NCI-H748 treated with DMSO at 0.1 percent for 48 hours (cell line): ENCODE measurements around the gene DLGAP1.
"Not testable (repeated sequence)": the region's sequence is repeated elsewhere in the genome, so short reads cannot be mapped to it uniquely, and the experiment has no call there.

ENCODE experiments used
- DNase-seq: peaks from one replicate; lab custom pipeline; 2025; lab: John Stamatoyannopoulos, UW

Gene DLGAP1

DNA sequence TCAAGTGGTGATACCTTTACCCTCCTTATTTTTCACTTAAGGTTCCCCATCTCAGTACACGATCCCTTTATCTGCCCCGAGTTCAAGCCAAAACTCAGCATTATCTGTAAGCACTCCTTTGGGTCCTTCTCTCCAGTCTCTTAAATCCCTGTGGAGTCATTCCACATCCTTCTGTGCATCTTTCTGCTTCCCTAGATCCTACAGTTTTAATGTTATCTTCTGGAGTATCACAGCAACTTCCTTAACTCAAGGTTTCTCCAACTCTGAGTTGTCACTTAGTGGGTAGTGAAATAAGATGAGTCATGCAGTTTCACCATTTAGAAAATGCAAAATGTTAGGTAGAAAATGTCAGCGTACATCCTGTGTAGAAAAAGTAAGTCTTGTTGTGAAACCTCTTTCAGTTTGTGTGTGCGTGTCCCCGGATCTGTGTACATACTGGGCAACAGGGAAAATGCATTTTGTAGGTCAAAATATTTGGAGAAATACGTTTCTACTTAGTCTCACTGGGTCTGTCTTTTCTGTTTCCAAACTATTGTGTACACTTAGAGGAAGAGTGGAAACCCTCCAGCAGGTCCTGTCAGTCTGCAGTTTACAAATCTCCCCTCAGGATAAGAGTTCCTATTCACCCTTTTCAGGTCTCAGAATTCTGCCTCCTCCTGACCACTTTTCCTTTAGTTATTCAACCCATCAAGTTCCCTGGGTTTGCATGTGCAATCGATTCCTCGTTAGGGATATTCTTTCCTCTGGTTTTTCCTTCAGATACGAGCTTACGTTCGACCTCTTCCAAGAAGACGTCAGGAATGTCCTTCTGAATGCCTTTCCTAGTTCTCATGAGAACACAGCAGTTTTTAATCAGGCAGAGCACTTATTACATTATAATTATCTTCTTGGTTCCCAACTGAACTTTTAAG is 850.4 kb downstream of the DLGAP1 start:
- no peak for DNase-seq

DNA sequence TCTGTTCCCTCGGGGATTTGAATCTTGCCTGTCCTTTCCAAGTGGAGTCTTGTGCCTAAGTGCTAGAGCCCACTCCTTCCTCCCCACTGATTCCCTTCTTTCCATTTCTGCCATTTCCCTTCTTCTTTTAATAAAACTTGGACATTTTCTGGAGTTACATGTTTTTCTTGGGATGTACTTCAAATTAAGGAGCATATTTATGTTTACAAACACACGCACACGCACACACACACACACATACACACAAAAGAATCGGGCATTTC is 850.9 kb downstream of the DLGAP1 start:
- no peak for DNase-seq

DNA sequence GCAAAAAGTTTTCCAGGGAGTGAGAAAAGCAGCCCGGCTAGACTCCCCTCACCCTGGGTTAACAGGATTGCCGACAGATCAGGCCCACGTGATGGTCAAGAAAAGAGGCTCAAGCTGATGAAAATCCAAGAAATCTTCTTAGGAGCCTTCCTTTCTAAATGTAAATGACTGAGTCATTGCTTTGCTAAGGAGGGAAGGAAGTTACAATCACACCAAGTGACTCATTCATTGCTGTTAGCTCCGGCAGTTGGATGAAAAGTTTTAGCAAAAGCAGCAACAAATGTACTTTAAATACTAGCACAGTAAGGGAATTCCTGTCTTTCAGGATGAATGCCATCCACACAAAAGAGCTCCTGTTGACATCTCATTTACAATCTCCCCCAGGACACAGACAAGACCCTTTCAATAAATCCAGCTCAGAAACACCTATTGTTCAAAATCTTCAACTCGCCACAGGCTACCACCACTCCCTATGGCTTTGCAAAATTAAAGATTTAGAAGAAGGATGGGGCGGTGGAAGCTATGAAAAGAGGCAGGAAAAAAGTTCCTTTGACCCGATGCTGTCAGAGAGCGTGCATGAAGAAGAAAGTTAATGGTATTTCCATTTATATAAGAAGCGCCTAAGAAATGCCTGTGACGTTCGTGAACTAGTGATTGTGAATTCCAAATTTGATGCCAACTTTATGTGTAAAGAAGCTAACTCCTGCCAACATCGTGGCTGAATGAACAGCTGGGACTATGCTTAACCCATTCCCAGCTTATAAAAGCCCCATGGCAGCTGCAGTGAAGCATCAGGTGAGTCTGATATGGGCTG is 851.5 kb downstream of the DLGAP1 start:
- DNase-seq, result no peak

DNA sequence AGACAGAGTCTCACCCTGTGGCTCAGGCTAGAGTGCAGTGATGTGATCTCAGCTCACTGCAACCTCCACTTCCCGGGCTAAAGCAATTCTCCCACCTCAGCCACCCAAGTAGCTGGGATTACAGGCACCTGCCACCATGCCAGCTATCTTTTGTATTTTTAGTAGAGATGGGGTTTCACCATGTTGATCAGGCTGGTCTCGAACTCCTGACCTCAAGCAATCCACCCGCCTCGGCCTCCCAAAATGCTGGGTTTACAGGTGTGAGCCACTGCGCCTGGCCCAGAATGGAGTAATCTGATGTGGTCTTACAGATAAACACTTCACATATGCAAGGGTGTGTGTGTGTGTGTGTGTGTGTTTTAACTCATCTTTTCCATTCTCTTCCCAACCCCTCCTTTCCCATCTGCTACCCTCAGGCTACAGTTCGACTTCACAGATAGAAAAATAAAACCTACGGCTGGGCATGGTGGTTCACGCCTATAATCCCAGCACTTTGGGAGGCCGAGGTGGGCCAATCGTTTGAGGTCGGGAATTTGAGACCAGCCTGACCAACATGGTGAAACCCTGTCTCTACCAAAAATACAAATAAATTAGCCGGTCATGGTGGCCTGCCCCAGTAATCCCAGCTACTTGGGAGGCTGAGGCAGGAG is 853.9 kb downstream of the DLGAP1 start:
- DNase-seq, result not testable (repeated sequence)

DNA sequence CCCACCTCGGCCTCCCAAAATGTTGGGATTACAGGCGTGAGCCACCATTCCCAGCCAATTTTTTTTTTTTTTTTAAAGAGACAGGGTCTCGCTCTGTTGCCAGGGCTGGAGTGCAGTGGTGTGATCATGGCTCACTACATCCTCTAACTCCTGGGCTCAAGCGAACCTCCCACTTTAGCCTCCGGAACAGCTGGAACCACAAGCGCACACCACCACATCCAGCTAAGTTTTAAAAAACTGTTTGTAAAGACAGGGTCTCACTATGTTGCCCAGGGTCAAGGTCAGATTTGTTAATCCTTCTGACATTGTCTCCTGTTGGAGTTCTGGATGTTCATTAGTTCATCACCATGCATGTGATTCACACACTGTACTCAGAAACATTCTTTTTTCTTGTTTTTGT is 855.2 kb downstream of the DLGAP1 start:
- DNase-seq, result no peak

DNA sequence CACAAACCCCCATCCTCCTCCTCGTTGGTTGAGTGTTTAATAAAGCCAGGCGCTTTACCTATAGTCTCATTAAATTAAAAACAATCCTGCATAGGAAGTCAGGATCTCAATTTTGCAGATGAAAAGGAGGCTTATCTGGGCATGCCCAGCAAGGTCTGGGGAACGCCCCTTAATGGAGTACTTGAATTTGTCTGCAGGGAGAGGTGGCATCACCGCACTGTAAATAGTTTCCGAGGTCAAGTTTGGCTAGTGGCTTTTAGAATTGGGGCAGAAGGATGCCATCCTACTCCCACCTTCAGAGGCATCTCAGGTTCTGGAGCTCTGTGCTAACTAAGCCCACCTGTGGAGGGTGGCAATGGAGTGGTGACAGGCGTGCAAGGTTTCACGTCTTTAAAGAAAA is 855.9 kb downstream of the DLGAP1 start:
- DNase-seq, result no peak

DNA sequence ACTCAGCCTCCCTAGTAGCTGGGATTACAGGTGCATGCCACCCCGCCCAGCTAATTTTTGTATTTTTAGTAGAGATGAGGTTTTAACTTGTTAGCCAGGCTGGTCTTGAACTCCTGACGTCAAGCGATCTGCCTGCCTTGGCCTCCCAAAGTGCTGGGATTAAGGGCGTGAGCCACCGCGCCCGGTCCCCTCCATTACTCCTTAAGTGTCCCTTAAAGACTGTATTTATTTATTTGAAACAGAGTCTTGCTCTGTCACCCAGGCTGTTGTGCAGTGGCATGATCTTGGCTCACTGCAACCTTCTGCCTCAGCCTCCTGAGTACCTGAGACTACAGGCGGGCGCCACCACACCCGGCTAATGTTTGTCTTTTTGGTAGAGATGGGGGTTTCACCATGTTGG is 856.5 kb downstream of the DLGAP1 start:
- DNase-seq, result no peak

DNA sequence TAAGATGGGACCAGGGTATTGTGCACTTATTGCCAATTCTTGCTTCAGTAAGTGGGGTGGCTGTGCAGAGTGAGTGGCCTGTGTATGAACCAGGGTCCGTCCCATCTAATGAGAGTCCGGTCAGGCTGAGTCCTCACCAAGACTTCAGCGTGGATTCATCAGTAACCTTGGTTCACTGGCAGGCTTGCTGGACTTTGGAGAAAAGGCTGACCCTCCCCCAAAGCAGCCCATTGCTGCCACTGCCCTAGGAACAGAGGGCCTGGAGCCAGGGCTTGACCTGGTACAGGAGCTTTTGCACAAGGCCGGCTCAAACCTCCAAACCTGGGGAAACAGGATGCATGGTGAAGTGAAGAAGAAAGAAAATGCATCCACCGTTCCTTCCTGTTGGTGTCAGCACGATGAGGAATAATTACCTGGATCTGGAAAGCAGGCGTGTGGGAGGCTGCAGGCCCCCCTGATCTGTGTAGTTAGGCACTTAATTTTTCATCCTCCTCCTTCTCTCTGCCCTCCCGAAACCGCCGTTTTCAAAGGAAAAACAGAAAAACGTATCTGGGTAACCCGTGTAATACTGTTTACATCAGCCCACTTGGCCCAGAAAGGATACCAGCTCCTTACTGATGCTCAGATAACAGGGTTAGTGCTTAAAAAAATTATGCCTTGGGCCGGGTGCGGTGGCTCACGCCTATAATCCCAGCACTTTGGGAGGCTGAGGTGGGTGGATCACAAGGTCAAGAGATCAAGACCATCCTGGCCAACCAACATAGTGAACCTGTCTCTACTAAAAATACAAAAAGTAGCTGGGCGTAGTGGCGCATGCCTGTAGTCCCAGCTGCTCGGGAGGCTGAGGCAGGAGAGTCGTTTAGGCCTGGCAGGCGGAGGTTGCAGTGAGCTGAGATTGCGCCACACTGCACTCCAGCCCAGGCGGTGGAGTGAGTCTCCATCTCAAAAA is 857.4 kb downstream of the DLGAP1 start:
- no peak for DNase-seq

DNA sequence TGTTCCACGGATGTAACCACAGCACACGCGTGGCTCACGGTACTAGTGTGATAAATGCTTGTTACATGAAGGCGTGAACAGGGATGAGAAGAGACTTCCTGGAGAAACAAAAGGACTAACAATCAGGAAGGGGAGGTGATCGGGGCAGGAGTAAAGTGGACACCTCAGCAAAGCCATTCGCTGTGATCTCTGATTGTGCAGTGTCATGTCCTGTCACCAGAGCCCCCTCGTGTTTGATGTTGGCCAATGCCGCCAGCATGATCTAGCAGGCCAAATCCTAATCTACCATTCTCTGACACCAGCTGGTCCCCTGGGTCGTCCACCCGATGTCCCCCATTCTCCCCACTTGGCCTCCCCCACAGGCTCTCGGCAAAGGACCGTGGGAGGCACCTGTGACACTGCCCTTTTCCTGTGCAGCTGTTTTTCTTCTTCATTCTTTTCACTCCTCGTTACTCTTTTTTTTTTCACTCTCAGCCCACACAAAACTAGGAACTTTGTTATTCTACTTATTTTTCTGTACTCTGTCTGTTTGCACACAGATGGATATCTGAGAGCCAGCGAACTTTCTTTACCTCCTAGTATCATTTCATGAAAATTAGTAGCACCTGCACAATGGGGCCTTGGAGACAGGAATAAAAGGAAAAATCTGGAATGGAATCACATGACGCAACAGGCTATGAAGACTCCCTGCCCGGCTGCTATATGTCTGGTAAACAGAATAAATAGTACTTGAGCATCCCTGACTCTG is 858.3 kb downstream of the DLGAP1 start:
- DNase-seq, result no peak

DNA sequence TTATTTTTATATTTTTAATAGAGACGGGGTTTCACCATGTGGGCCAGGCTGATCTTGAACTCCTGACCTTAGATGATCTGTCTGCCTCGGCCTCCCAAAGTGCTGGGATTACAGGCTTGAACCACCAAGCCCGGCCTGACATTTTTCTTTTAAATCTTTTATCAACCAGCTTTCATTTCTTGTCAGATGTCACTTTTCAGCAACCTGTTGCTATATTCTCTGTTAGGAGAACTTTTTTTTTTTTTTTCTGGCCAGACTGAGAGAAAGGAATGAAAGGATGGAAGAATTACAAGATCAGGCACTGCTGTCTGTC is 858.8 kb downstream of the DLGAP1 start:
- no peak for DNase-seq

DNA sequence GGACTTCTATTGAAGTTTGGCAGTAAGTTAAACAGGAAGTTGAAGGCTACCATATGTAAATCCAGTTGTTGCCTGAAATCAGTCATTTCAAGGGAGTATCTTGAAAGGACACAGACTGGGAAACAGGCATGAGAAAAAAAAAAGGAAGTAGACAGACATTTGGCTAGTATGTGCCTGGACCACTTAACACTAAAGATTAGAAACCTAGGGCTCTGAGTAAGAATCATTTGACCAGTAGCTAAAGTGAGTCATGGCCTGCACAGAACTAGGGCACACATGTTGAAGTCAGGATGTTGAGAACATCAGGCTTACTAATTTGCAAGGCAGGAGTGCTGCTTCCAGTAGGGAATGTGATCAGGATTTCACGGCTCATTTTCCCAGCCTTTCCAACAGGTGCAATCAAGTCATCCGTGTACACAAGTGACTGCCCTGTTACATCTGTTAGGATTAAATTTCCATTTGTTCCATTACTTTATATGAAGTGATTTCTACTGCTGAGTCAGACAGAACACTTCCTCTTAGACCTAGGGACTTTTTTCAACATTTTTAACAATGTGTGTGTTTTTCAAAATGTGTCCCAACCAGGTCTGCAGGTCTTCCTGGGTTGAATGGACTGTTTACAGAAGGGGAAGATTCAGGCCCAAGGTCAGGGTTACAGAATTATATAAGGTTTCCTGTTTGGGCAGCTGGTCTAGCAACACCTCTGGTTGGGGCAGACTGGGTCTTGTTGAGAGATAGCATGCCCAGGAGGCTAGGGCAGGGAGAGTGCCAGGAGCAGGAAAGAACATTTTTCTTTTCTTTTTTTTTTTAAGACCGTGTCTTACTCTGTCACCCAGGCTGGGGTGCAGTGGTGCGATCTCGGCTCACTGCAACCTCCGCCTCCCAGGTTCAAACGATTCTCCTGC is 859.5 kb downstream of the DLGAP1 start:
- peak; percentile 17 for DNase-seq

DNA sequence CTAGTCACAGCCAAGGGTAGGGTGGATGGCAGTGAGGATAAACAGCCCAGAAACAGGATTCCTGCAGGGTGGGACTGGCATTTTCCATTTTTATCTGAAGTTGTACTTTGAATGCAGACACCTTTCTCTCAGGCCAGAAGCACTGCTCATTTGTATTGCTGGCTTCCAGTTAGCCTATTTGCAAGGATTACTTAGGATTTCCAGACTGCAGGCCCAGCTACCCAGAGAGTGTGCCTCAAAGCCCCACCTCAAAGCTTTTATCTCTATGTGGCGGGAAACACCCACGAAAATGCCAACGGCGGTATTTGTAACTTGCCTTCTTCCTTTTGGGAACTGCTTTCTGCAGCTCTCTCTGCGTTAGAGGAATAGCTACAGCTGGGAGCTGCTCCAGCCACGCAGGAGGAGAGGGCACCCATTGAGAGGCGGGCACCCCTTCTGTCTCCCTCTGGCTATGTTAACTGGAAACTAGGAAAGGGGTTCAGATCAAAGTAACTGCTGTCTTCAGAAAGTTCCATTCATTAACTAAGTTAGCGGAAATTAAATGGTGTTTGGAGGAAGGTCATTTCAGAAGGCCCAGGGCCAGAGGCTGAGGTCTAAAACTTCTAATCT is 860.2 kb downstream of the DLGAP1 start:
- no peak for DNase-seq

DNA sequence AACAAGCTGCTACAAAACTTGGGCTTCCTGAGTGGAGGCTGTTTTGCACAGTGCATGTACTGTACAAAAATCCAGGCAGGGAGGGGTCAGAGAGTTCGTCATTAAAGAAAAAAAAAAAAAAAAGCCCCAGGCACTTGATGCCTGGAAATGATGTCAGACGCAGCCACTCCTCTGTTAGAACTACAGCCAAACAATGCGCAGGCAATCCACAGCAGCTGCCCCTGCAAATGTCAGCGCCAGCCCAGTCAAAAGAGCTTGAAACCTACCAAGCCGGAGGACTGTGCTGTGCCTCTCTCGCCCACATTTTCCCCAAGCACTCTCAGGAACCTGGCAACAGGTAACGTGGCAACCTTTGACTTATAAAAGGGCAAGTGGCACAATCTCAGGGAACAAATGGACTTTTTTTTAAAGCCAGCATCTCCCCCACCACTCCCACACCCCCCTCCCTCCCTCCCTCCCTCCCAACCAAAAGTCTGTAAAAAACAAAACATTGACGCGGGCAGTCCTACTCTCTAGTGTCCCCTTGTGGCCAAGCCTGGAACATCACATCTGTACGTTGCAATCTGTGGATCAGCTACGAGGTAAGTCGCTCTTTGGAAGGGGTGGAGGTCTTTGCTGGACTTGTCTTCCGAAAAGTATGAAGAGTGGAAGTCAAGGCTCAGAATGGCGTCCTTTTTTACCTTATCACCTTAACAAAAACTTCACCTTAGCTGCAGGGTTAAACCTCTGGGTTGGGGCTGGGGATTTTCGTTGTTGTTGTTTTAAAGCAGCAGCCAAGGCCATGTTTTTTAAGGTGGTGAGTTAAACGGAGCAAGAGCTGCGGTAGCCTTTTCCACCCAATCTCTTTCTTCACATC is 861.0 kb downstream of the DLGAP1 start:
- DNase-seq, result peak; percentile 97

DNA sequence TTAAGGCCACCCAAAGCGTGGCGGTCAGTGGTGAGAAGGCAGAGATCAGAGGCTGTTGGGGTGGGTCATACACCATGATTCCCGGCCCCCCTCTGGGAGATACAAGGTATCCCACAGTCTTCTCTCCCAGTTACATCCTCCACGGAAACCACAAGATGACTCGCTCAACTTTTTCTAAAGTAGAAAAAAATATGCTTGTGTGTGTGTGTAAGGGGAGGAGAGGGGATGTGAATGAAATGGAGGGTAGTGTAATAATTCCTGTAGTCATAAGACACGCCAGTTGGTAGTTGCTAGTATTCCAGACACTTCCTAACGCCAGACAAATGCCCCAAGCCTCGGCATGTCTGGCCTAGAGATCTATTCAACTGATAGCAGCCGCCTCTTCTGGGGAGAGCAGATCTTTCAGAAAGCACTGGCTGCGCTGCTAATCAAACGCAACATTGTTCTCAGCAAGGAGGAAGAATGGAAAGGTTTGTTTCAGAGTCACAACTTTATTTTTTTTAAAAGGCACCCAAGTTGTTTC is 861.7 kb downstream of the DLGAP1 start:
- peak; percentile 78 for DNase-seq

DNA sequence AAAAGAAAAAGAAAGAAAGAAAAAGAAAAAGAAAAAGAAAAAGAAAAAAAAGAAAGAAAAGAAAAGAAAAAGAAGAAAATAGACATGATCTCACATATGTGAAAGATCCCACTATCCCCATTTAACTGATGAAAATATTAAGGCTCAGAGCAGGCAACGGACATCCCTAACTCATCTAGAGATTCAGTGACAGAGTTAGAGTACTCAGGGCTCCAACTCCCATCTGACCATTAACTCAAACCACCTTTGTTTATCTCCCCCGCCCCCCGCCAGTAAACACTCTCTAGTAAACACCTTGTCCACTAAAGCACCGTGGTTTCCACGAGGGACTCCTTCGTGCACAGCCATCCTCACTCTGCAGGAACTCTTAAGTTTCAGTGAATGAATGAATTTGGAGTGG is 862.2 kb downstream of the DLGAP1 start:
- DNase-seq, result no peak

DNA sequence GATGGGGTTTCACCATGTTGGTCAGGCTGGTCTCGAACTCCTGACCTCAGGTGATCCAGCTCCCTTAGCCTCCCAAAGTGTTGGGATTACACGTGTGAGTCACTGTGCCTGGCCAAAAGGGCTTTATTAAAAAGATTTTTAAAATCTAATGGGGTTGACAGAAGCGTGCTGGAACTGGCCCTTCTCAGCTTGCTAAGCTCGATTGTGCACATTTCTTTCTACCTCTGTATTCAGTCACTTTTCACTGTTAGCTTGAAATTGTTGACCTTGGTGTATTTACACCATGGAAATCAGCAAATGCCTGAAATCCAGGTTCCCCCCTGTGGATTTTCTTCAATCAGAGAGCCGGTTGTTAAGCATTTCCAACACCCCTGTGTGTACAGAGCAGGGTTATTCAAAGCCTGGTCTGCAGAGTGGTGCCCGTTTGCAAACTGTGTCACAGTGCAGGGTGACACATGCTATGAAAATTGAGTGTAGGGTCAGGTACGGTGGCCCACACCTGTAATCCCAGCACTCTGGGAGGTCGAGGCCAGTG is 864.9 kb downstream of the DLGAP1 start:
- no peak for DNase-seq

DNA sequence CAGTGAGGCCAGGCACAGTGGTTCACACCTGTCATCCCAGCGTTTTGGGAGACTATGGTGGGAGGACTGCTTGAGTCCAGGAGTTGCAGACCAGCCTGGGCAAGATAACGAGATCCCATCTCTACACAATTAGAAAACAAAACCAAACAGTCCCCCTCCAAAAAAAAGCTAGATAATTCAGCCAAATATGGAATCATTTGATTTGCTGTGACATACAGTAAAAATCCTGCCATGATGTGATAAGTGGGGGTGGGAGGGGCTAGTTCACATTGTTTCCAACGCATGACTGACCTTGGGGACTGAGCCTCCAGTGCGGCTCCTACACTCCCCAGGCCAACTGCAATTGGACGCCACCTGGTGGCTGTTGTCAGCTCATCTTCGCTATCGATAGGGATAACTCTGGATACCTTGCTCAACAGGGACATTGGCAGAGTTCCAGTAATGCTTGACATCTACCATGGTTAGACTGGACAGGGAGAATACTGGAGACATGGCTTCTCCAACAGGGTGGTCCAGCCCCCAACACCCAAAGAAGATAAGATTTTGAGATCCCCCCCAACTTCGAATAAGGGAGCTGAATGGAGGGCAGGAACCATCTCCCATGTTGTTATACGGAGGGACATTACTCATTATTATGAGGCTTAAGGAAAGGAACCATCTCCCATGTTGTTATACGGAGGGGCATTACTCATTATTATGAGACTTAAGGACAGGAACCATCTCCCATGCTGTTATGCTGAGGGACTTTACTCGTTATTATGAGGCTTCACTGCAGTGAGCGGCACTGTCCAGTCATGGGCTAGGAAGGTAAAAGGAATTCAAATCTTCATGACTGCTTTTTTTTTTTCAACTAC is 869.2 kb downstream of the DLGAP1 start:
- DNase-seq, result peak; percentile 75
